Measurements from ENCODE around the gene RNF31. TPM values are rescaled to one million over a fixed set of nuclear protein-coding genes. Genes with fewer than 3 reads are reported as not detected.

The RNF31 gene
- total and polyA plus RNA-seq, 2 of the 13 experiments (the other 11 are each of a cell fraction or from before 2014, with no cell fraction given), result 48.2 to 86.8 TPM

GRCh38 chr14:24138396-24139271 is 8.7 kb upstream of the RNF31 start (continued):
- TF ChIP-seq ZBTB37 (CRISPR knock-in tag; IDR thresholded peaks at IDR 0.05), result no peak
- no peak for TF ChIP-seq GATAD1 (CRISPR knock-in tag; IDR thresholded peaks at IDR 0.05)
- no peak for TF ChIP-seq CBX2 (IDR thresholded peaks at IDR 0.05; ENCODE audit: low read depth, low read length)
- TF ChIP-seq CBX2 (CRISPR knock-in tag; IDR thresholded peaks at IDR 0.05; ENCODE audit: low read depth), result no peak
- TF ChIP-seq HNRNPL (IDR thresholded peaks at IDR 0.05; ENCODE audit: low read depth, low read length), result no peak
- no peak for TF ChIP-seq CEBPZ (IDR thresholded peaks at IDR 0.05; ENCODE audit: low read length)
- no peak for TF ChIP-seq PREB (CRISPR knock-in tag; IDR thresholded peaks at IDR 0.05)
- TF ChIP-seq GTF3A (CRISPR knock-in tag; conservative IDR thresholded peaks at IDR 0.05), result no peak; the same call in 1 of the 2 replicates
- TF ChIP-seq ZNF513 (CRISPR knock-in tag; conservative IDR thresholded peaks at IDR 0.05), result no peak
- no peak for TF ChIP-seq GATA4 (IDR thresholded peaks at IDR 0.05; ENCODE audit: borderline replicate concordance, low read depth)
- TF ChIP-seq ZNF10 (CRISPR knock-in tag; IDR thresholded peaks at IDR 0.05; ENCODE audit: borderline replicate concordance, low read depth), result no peak
- TF ChIP-seq TMF1 (CRISPR knock-in tag; IDR thresholded peaks at IDR 0.05; ENCODE audit: low read depth), result no peak; the same call in 1 of the 2 replicates
- TF ChIP-seq DMTF1 (CRISPR knock-in tag; IDR thresholded peaks at IDR 0.05), result no peak
- no peak for TF ChIP-seq SMC3 (IDR thresholded peaks at IDR 0.05; ENCODE audit: low read length)
- TF ChIP-seq SP5 (CRISPR knock-in tag; IDR thresholded peaks at IDR 0.05; ENCODE audit: borderline replicate concordance, low read depth), result peak; percentile 28; the same call in 1 of the 2 replicates
- TF ChIP-seq FOXO4 (CRISPR knock-in tag; conservative IDR thresholded peaks at IDR 0.05), result no peak
- peak; percentile 84 for TF ChIP-seq ATF7 (IDR thresholded peaks at IDR 0.05)
- TF ChIP-seq ATF7 (CRISPR knock-in tag; IDR thresholded peaks at IDR 0.05), result peak; percentile 45; the same call in 1 of the 2 replicates

All from HepG2 (cell line).